Fibroblast of lung (primary cell): ENCODE data around the gene PLEKHH3.

Experiments
- CTCF ChIP-seq, 2 donors: IDR thresholded peaks in 1 of 2; conservative IDR thresholded peaks in 1 of 2; 1 replicate in 1 of 2; 2 replicates in 1 of 2; pipeline ENCODE4 v1.5.1; 2011 to 2012; ENCODE audit warnings: low read length in 2 of 2, control low read depth in 1 of 2, inconsistent platforms in 1 of 2, low read depth in 1 of 2, mild to moderate bottlenecking in 1 of 2
- EZH2 ChIP-seq: IDR thresholded peaks from 2 replicates; pipeline ENCODE4 v1.5.1; 2012; ENCODE audit warnings: low read length, control low read depth, mild to moderate bottlenecking; ENCODE audit errors: missing control alignments

DNA sequence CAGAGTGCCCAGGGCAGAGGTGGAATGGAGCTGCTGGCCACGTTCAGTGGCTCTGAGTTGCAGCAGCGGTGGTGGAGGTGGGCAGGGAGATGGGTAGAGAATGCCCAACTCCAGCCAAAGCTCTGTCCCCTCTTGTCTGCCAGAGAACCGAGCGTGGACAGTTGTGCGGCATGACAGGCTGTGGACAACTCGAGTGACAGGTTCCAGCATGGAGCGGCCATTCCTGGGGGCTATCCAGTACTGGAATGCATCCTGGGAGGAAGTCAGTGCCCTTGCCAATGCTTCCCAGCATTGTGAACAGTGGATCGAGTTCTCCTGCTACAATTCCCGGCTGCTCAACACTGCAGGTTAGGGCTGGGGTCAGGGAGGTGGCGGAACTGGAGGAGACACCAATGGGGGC, 13.8 kb upstream of the PLEKHH3 start:
- TF ChIP-seq CTCF (conservative IDR thresholded peaks at IDR 0.05 in 1 of 2, IDR thresholded peaks at IDR 0.05 in 1 of 2; ENCODE audit: low read depth in 1 of 2, low read length in 2 of 2) (no peak), EZH2 (no peak)
